Kidney tubule cell (primary cell): ENCODE measurements around the gene PIGC.
A peak's percentile ranks its signal among the peaks of the same experiment; 100 is the strongest.

Source experiments
- DNase-seq: peaks from one replicate; pipeline ENCODE4 v3.0.0-alpha.2; 2018; ENCODE audit warnings: low spot score

PIGC gene

GRCh38 chr1:172430128-172430454, 13.8 kb downstream of the PIGC start:
- no peak for DNase-seq

- peak; percentile 77 for DNase-seq
These were observed 14.3 kb downstream of the PIGC start for GRCh38 chr1:172429331-172430127.

GRCh38 chr1:172427191-172427590, 16.7 kb downstream of the PIGC start:
- DNase-seq: no peak

- no peak for DNase-seq
These were observed 18.5 kb downstream of the PIGC start for GRCh38 chr1:172425339-172425738.

- no peak for DNase-seq
These were observed 20.5 kb downstream of the PIGC start for GRCh38 chr1:172423336-172423735.

GRCh38 chr1:172421974-172422604, 21.8 kb downstream of the PIGC start:
- DNase-seq: no peak

- DNase-seq: no peak
These were observed 23.5 kb downstream of the PIGC start, which contains the start of gene C1orf105 for GRCh38 chr1:172420385-172420784. Gene C1orf105, plus strand, starts transcription at chr1:172420685. Its CDS starts 201 bp downstream, at chr1:172420886.

GRCh38 chr1:172417557-172417956, 26.3 kb downstream of the PIGC start:
- DNase-seq: peak; percentile 92

- DNase-seq: no peak
These were observed 27.3 kb downstream of the PIGC start for GRCh38 chr1:172416496-172417035.

GRCh38 chr1:172414331-172414730, 29.5 kb downstream of the PIGC start:
- DNase-seq: peak; percentile 65

- DNase-seq: no peak
These were observed 32.0 kb downstream of the PIGC start for GRCh38 chr1:172411791-172412338.

GRCh38 chr1:172410027-172410426, 33.8 kb downstream of the PIGC start:
- no peak for DNase-seq

GRCh38 chr1:172408958-172409357, 34.9 kb downstream of the PIGC start:
- DNase-seq: peak; percentile 35

GRCh38 chr1:172406968-172407367, 36.9 kb downstream of the PIGC start:
- DNase-seq: no peak

GRCh38 chr1:172405912-172406311, 38.0 kb downstream of the PIGC start:
- peak; percentile 20 for DNase-seq

GRCh38 chr1:172404121-172404520, 39.7 kb downstream of the PIGC start:
- DNase-seq: no peak

- no peak for DNase-seq
These were observed 40.8 kb downstream of the PIGC start for GRCh38 chr1:172402878-172403569.

- DNase-seq: no peak
These were observed 42.0 kb downstream of the PIGC start for GRCh38 chr1:172401892-172402291.

GRCh38 chr1:172401477-172401876, 42.4 kb downstream of the PIGC start:
- DNase-seq: no peak

- no peak for DNase-seq
These were observed 43.2 kb downstream of the PIGC start for GRCh38 chr1:172400722-172401105.

- no peak for DNase-seq
These were observed 43.8 kb downstream of the PIGC start for GRCh38 chr1:172399756-172400721.
